Pulmonary artery endothelial cell (primary cell): Measurements from ENCODE around the gene MROH9. TPM values are rescaled to one million over a fixed set of nuclear protein-coding genes. Genes with fewer than 3 reads are reported as not detected.

Source experiments
- DNase-seq: peaks from one replicate; pipeline ENCODE4 v3.0.0-alpha.2; 2011; ENCODE audit warnings: low read depth, low spot score
- total RNA-seq: library from RNA; depleted of rRNA; stranded (reverse); fragments of >200 nt; gene quantifications from 2 replicates; pipeline ENCODE4 v1.2.3, GENCODE V29; 2014

Gene MROH9
- total RNA-seq, 1 donor from 2014 or later = not detected

- peak; percentile 3 for DNase-seq
Observed at GRCh38 chr1:170967042-170967910, 31.9 kb downstream of the MROH9 start.

GRCh38 chr1:170970256-170970655 lies 34.9 kb downstream of the MROH9 start:
- DNase-seq = no peak

GRCh38 chr1:170978371-170978910 lies 43.1 kb downstream of the MROH9 start:
- no peak for DNase-seq

GRCh38 chr1:170985406-170985805 lies 50.1 kb downstream of the MROH9 start:
- no peak for DNase-seq

- DNase-seq = no peak
Observed at GRCh38 chr1:170986901-170987300, 51.6 kb downstream of the MROH9 start.

GRCh38 chr1:170987424-170987823 lies 52.1 kb downstream of the MROH9 start:
- no peak for DNase-seq

- DNase-seq = no peak
Observed at GRCh38 chr1:170993151-170993550, 57.8 kb downstream of the MROH9 start.

- no peak for DNase-seq
Observed at GRCh38 chr1:170993717-170994116, 58.4 kb downstream of the MROH9 start.

GRCh38 chr1:171014880-171015279 lies 79.5 kb downstream of the MROH9 start:
- DNase-seq = no peak

- DNase-seq = no peak
Observed at GRCh38 chr1:171017426-171017825, 82.1 kb downstream of the MROH9 start.

- DNase-seq = no peak
Observed at GRCh38 chr1:171019971-171020370, 84.6 kb downstream of the MROH9 start.

GRCh38 chr1:171032822-171033702 lies 97.7 kb downstream of the MROH9 start:
- no peak for DNase-seq

GRCh38 chr1:171037626-171038025 lies 102.3 kb downstream of the MROH9 start:
- no peak for DNase-seq

GRCh38 chr1:171038284-171038683 lies 103.0 kb downstream of the MROH9 start:
- no peak for DNase-seq

- no peak for DNase-seq
Observed at GRCh38 chr1:171048014-171048413, 112.7 kb downstream of the MROH9 start.

- no peak for DNase-seq
Observed at GRCh38 chr1:171052977-171053376, 117.6 kb downstream of the MROH9 start.

- DNase-seq = no peak
Observed at GRCh38 chr1:171055966-171056643, 120.8 kb downstream of the MROH9 start.

GRCh38 chr1:171061425-171062143 lies 126.2 kb downstream of the MROH9 start:
- no peak for DNase-seq

- no peak for DNase-seq
Observed at GRCh38 chr1:171062902-171063301, 127.6 kb downstream of the MROH9 start.

- no peak for DNase-seq
Observed at GRCh38 chr1:171075041-171075440, 139.7 kb downstream of the MROH9 start.

- DNase-seq = no peak
Observed at GRCh38 chr1:171081314-171081753, 146.0 kb downstream of the MROH9 start.
